Epithelial cell of prostate (primary cell): Measurements from ENCODE around the gene SMIM22.

Source experiments
- DNase-seq: peaks from one replicate; pipeline ENCODE4 v3.0.0-alpha.2; 2011; ENCODE audit warnings: low read depth, low spot score
- H3K27ac ChIP-seq: fragments of 450-650 bp; 2 replicates; pipeline ENCODE4 v1.5.1; 2017; ENCODE audit warnings: mild to moderate bottlenecking

The SMIM22 gene

GRCh38 chr16:4813251-4814003 is 18.3 kb downstream of the SMIM22 start:
- no peak for DNase-seq

GRCh38 chr16:4814046-4814445 is 18.9 kb downstream of the SMIM22 start:
- H3K27ac ChIP-seq: no peak overlapping the region
- no peak for DNase-seq

More at GRCh38 chr16:4813251-4814003, 18.3 kb downstream of the SMIM22 start:
- H3K27ac ChIP-seq: no peak overlapping the region

DNA sequence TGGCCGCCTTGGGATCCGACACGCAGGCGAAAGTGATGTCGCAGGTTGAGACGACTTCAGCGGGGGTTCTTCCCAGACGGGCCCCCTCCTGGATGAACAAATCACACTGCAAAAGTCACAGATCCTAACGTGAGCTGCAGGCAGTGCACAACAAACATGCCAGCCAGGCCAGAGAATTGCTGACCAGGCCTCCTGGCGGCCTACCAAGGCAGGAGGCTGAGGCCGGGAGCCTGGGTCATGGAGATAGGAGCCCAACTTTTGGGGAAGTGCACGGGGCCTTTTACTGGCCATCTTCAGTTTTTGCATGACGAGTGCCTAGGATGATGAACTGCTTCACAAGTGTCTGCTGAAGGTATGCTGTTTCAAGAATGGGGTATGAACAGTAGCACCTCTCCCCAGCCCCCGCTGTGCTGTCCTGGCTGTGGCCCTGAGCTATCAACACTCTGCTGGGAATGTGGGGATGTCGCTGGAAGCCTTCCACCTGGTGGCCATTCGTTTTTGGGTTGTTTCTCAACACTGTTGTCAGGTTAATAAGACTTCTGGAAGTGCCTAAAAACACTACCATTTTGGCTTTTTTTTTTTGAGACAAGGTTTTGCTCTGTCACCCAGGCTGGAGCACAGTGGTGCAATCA is 19.5 kb downstream of the SMIM22 start:
- H3K27ac ChIP-seq: no peak overlapping the region
- no peak for DNase-seq

GRCh38 chr16:4820652-4821051 is 25.5 kb downstream of the SMIM22 start:
- DNase-seq: no peak
- no peak overlapping the region for H3K27ac ChIP-seq

GRCh38 chr16:4825196-4825595 is 30.0 kb downstream of the SMIM22 start:
- DNase-seq: no peak
- H3K27ac ChIP-seq: no peak overlapping the region

GRCh38 chr16:4826526-4826925 is 31.4 kb downstream of the SMIM22 start:
- no peak overlapping the region for H3K27ac ChIP-seq

GRCh38 chr16:4826980-4827379 is 31.8 kb downstream of the SMIM22 start:
- no peak for DNase-seq
- H3K27ac ChIP-seq: no peak overlapping the region

More at GRCh38 chr16:4826526-4826925, 31.4 kb downstream of the SMIM22 start:
- no peak for DNase-seq

GRCh38 chr16:4828567-4829321 is 33.6 kb downstream of the SMIM22 start:
- H3K27ac ChIP-seq: no peak overlapping the region
- DNase-seq: no peak

DNA sequence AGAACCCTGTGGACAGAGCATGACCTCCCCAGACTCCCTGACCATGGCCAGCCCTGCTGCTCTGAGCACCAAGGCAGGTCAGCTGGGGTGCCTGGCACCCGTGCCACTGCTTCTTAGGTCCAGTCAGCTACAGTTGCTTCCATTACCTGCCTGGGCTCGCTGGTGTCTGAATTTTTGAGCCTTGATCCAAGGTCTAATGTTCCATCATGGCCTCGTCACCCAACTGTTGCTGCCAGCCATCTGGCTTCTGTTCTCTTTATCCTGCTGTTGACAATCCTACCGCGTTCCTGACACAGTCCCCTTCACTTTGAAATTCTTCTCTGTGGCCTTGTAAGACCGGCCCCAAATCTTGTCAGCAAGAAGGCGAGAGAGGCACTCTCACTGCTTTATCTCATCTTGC is 35.2 kb downstream of the SMIM22 start:
- no peak overlapping the region for H3K27ac ChIP-seq
- DNase-seq: no peak

DNA sequence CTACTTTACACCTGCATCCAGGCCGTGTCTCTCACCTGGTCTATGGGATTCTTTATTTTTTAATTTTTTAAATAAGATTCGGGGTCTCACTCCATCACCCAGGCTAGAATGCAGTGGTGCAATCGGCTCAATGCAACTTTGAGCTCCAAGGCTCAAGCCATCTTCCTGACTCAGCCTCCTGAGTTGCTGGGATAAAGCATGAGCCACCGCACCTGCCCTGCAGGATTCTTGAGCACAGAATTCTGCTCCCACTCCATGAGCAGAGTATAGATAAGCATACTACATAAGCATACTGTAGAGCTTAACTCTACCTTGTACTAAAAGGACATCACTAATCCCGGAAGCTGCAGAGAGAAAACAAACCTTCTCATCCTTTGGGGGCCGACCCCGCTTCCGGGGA is 36.4 kb downstream of the SMIM22 start:
- H3K27ac ChIP-seq: no peak overlapping the region
- no peak for DNase-seq

GRCh38 chr16:4832698-4833343 is 37.7 kb downstream of the SMIM22 start:
- no peak overlapping the region for H3K27ac ChIP-seq
- no peak for DNase-seq

DNA sequence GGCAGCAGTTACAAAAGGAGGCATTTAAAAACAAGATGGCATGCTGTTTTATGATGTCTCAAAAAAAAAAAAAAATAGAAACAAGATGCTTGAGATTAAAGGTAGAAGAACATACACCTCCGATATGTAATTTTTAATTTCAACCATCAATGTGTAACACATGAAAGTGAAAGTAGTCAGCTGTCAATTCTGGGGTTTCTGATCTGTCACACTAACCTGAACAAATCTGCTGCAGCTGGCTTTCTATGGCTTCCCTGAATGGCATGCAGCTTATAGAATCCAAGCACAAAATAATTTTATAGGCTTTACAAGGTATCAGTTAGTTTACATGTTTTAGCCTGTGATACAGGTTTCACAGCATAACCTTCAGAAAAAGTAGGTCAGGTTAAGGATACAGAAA is 38.4 kb downstream of the SMIM22 start:
- no peak overlapping the region for H3K27ac ChIP-seq
- DNase-seq: no peak

DNA sequence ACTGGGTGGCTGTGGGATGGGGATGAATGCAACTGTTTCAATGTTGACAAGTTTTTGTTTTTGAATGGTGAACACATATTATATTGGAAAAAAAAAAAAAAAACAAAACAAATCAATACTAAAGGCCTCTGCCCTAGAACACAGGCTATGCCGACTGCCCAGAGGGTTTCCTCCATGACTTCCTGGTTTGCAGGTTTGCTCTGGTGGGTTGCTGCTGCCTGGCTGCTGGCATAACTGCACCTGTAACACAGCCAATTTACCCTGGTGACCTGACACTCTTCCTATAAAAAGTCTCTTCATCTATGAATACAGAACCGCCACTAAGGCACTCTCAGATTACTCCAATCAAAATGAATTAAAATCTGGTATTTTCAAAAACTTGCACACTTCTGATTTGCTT is 41.6 kb downstream of the SMIM22 start:
- no peak for DNase-seq
- H3K27ac ChIP-seq: no peak overlapping the region

DNA sequence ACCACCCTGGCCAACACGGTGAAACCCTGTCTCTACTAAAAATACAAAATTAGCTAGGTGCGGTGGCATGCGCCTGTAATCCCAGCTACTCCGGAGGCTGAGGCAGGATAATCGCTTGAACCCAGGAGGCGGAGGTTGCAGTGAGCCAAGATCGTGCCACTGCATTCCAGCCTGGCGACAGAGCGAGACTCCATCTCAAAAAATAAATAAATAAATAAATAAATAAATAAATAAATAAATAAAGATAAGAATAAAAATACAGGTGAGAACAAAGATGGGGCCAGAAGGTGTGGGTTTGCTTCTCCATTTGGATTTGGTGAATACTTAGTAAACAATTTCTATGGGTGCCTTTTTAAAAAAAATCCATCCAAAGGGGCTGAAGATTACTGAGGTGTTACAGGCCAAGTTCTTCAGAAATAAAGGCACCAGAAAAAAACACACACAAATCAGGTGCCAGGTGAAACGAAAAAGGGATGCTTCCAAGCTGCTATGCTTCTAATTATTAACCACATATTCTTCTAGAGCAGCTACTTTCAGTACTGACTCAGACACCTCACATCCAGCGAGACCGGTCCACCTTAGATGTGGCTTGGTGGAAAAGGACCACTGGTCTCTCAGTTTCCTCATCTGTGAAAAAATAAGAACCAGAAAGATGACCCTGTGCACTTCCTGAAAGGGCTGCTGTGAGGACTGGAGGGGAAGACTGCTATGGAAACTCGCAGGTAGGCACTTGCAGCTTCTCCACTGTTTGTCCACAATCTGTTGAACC is 42.7 kb downstream of the SMIM22 start:
- no peak for DNase-seq
- H3K27ac ChIP-seq: no peak overlapping the region

GRCh38 chr16:4839942-4840341 is 44.8 kb downstream of the SMIM22 start:
- H3K27ac ChIP-seq: no peak overlapping the region

DNA sequence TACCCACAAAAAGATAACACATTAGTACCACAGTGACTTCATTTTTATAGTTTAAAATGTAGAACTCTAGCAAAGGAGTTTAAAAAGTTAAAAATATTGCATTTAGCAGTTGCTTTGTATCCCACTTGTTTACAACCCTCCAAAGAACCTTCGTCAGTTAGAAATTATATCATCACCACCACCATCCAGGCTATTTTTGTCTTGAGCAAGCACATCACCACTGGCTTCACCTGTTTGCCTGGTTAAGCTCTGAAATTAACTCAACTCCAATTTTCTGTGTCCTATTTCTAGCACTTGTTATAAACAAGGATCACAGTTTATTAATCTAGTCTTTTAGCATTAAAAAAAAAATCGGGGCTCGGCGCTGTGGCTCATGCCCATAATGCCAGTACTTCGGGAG is 45.8 kb downstream of the SMIM22 start:
- DNase-seq: no peak

More at GRCh38 chr16:4839942-4840341, 44.8 kb downstream of the SMIM22 start:
- no peak for DNase-seq

More for the DNA sequence above, 45.8 kb downstream of the SMIM22 start:
- H3K27ac ChIP-seq: no peak overlapping the region
